Neural progenitor cell (in vitro differentiated cells): Measurements from ENCODE around the gene LDLRAD4.

ENCODE experiments used
- CTCF ChIP-seq: fragments of 200-600 bp; sonication (generic); IDR thresholded peaks from 2 replicates; pipeline ENCODE4 v1.5.1; 2017; ENCODE audit warnings: antibody characterized with exemption, mild to moderate bottlenecking
- EZH2 ChIP-seq: fragments of 200-600 bp; sonication (generic); IDR thresholded peaks from 2 replicates; pipeline ENCODE4 v1.6.1; 2017; ENCODE audit warnings: antibody characterized with exemption, mild to moderate bottlenecking, moderate library complexity

DNA sequence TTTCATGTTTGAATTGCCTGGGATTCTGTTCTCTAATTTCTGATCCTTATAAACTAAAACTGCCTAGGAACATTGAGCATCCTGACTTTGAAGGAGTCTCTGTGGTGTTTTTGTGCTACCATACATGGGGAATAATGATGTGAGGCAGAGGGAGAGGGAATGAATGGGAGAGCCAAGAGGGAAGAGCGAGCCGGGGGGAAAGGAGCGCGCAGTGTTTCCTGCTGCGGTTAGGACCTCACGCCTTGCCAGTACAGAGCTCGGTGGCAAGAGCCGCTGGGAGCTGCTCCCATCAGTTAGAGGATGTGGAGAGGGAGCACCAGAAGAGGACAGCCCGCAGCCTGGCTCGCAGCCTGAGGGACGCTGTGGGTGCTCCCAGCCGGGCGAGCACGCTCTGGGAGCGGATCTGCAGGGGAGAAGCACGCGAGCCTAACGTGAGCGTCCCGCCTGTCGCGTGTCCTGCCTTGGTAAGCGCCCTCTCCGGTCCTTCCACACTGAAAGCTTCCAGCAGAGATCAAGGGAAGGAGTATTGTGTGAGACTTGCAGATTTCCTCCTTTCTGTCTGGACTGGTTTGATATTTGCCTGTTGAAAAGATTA lies 393.1 kb downstream of the LDLRAD4 start:
- TF ChIP-seq CTCF (no peak), EZH2 (no peak)
